ENCODE results near the gene VWF.

The VWF gene

DNA sequence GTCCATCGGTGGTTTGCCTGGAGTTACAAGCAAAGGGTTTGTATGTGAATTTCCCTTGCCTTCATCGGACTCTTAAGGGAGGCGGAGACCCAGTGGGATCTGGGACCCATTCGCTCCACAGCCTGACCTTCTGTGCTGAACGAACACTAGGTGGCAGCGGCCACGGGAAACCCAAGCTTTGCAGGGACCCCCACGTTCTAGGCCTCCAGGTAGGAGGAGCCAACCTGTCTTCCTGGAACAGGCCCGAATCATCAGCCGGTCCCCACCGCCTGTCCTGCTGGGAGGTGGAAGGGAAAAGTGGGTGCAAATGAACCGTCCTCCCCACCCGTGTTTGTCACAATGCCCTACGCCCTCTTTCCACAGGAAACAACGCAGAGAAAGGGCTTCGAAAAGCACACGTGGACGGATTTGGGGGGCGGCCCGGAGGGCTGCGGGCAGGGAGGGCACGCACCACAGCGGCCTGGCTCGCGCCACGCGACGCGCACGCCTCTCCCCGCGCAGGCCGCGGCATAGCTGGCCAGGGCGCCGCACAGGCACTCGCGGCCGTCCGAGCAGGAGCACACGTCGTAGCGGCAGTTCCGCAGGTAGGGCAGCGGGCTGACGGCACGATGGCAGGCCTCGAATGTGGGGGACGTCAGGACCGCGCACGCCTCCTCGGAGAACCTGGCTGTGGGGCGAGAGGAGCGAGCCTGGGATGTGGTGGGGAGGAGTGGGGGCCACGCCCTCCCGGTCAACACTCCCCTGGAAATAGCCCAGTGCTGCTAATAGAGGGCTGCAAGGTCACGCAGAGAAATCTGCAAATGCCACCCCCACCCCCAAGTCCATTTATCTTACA lies 67.8 kb downstream of the VWF start:
- no peak for DNase-seq

DNA sequence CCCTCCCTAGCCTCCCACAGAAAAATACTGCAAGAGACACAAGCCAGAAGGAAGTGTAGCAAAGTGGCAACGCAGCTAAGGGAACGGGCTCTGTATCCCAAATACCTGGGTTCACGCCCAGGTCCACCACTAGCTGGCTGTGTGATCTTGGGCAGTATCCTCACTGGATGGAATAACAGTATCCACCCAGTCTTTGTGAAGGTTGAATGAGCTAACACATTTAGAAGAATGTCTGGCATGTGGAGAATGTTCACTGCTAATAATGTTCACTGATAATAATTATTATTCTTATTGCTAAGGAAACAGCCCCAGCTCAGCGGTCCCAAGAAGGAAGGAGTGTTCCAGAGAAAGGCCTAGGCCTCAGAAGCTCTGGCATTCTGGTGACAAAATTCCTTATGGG lies 70.9 kb downstream of the VWF start:
- no peak for DNase-seq

DNA sequence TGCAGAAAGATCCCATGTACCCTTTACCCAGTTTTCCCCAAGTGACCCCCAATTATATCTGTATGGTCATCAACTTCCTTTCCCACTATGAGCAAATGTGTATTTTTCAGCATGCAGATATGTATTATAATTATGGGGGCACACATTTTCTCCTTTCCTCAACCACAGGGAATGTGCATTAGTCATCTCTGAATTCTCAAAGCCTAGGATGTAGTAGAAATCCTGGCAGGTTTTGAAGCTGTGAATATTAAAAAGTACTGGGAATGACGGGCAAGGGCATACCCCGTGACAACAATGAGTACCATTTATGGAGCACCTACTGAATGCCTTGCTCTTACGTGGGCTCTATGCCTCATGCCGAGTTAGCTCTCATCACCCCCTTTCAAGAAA lies 71.5 kb downstream of the VWF start:
- no peak for DNase-seq

DNA sequence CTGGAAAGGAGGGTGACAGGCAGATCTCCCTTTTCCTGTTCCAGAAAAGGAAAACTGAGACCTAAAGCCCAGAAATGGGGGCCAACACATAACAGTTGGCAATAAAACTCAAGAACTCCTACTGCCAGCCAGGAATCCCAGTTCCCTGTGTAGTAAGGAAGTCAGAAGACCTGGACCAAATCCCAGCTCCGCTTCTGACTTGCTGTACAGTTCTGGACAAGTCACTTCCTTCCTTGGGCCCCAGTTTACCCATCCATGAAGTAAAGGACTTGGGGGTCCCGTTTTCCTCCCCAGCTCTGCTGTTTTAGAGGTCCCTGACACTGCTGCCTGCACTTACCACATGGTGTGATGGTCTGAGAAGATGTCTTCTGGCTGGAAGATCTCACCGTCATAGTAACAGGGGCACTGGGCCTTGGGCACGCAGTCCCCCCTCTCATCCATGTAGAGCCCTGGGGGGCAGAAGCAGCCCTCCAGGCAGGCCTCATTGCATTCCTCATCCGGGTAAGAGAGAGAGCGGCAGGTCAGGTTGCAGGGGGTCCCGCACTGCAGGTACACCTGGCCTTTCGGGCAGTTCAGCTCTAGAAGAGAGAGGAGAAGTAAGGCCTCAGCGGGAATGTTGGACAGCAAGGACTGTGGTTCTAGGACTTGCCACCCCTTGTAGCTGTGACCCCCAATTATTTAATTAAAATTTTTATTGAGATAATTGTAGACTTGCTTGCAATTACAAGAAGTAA lies 72.1 kb downstream of the VWF start:
- DNase-seq, result no peak

DNA sequence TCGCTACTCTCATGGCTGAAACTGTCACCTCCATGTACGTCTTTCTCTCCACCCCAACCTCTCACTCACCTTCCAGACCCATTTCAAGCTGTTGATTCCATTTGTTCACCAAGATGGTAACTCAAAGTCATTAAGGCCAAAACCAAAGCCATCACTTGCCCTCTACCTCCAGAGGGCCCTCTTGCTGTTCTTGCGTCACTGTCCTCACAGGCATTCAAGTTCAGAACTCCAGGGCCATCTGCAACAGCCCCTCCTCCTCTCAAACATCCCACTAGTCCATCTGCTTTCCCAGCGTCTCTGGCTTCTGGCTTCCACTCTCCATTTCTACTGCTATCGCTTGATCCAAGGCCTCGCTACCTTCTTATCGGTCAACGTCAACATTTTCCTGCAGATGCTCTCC lies 74.5 kb downstream of the VWF start:
- no peak for DNase-seq

DNA sequence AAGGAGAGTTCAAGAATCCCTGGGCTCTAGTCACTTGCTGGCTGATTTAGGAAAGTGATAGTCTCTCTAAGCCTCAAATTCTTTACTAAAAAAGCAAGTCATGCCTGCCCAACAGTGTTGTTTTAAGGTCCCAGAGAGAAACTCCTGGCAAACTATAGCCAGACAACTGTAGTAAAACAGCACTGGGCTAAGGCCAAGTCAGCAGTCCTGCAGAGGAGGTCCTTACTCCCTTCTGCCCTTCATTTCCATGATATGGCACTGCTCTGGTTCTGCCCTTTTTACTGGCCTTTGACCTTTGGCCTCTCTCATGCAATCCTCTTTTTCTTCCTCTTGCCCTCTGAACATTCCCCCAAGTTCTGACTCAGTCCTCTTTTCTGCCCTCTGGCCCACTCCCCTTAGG lies 74.9 kb downstream of the VWF start:
- DNase-seq, result no peak

DNA sequence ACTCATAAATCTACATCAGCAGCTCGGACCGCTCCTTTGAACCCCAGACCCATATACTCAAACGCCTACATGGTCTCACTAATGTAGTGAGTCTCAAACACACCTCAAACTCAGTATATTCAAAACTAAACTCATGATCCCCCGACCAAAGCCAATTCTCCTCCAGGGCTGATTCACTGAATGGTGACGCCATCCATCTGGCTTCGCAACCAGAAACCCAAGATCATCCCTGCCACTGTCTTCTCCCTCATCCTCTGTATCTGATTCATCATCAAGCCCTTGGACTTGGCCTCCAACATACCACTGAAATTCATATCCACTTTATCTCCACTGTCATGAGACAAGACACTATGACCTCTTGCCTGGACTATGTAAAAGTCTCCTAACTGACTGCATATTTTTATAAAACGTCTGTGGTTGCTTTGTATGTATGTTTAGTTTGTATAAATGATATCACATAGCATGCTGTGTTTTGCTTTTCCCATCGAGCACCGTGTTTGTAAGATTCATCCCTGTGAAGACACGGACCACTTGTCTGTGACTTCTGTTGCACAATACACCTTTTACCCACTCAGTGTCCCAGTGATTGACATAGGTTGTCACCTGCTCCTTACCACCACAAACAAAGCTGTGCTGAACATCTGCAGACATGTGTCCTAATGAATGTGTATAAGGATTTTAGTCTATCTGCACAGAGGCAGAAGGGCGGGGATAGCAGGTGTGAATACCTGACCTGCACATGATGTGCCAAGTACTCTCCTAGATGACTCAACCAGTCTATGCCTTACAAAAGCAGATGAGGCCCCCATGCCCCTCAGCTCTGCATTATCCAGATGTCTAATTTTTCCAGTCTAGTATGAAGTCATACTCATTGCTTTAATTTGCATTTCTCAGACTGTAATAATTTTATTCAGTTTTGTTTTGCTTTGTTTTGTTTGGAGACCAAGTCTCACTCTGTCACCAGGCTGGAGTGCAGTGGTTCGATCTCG lies 76.9 kb downstream of the VWF start:
- no peak for DNase-seq

DNA sequence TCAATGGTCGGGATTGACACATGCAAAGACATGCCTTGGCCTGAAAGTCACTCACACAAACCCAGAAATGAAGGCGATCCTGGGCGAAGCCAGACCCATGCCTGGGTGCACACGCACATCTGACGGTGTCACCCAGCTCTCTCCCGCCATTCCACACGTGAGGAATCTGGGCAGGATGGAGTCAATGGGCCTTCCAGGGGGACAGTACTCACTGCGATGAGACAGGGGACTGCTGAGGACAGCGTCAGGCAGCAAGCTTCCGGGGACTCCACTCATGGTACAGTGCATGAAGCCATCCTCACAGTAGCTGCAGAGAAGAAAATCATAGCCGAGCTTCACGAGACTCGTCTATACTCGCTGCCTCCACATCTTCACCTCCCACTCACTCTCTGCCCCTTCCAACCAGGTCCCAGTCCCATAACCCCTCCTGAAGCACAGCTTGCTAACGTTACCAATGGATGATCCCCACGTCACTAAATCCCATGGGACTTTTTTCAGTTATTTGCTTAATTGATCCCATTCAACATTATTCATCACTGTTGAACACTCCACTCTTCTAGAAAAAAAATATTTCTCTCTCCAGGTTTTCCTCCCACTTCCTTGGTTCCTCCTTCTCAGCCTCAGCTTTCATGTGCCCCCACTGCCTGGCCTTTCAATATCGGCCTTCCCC lies 77.8 kb downstream of the VWF start:
- no peak for DNase-seq

DNA sequence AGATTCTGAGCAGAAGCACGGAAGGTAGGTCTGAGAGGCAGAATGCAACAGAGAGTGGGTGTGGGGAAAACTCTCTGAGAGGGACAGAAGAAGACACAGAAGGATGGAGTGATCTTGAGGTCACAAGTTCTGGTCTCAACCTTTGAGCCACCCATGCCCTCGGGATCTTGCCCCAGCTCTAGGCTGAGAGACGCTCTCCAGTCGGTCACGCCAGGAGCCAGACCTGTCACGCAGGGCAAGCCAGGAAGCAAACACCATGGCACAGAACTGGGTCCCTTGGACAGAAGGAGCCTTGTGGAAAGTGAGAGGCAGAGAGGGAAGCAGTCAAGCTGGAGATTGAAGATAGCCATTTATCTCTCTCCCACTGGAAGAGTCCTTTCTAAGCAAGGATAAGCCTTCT lies 79.0 kb downstream of the VWF start:
- DNase-seq, result no peak

DNA sequence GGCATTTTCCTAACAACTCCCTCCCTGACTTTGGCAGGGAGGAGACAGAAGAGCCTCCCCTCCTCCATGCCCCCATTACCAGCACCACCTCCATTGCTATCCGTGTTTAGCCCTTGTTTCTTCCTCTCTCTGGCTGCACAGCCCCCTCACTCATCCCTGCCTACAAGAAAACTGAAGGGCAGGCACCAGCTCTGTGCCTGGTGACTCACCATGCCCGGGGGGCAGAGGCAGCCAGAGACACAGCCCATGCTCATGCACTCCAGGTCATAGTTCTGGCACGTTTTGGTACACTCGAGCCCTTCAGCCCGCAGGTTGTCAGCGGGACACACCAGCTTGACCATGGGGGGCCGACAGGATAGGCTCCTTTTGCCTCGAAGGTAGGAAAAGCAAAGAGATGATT lies 80.4 kb downstream of the VWF start:
- no peak for DNase-seq

DNA sequence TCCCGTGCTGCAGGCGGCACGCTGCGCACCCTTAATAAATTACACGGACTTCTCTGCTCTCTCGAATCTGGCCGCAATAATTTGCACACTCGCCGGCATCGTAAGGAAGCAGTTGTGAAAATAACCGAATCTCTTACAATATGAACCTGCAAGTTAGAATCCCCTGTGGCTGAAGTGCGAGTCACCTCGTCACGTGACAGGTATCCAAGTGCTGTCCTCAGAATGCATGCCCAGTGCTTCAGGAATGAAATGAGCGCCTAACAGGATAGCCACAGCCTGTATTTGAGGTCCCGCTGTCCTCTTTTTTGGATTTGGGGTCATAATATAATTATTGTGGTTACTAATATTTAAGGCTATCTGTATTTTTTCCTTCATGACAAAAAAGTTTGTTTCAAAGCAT lies 82.0 kb downstream of the VWF start:
- no peak for DNase-seq

DNA sequence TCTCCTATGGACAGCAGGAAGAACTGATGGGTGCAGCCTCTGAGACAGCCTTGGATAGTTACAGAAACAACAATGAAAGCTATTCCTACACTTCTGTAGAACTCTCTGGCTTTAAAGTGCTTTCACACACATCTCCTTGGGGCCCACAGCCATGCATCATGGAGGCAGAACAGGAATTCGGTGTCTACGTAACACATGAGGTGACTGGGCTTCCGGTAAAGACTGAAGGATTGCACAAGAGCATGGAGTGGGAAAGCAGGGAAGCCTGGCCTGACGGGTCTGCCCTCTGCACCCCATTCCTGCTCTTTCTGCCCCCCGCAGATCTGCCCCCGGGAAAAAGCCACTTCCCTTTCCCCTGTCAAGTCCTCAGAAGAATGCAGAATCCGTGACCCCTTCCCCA lies 82.6 kb downstream of the VWF start:
- DNase-seq, result no peak

DNA sequence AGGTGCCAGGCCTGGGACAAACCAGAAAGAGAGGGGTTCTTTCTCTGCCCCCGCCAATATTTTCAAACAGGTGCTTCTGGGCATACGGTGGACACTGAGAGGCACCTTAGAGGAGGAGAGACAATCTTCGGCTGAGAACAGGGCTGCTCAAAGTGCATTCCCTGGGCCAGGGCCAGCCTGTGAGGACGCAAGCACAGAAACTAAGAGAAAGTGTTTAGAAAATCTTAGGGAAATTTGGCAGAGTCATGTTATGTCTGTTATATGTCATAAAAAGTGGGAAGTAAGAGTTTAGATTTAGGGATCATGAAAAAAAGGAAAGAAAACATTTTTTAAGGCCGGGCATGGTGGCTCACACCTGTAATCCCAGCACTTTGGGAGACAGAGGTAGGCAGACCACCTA lies 83.7 kb downstream of the VWF start:
- no peak for DNase-seq

DNA sequence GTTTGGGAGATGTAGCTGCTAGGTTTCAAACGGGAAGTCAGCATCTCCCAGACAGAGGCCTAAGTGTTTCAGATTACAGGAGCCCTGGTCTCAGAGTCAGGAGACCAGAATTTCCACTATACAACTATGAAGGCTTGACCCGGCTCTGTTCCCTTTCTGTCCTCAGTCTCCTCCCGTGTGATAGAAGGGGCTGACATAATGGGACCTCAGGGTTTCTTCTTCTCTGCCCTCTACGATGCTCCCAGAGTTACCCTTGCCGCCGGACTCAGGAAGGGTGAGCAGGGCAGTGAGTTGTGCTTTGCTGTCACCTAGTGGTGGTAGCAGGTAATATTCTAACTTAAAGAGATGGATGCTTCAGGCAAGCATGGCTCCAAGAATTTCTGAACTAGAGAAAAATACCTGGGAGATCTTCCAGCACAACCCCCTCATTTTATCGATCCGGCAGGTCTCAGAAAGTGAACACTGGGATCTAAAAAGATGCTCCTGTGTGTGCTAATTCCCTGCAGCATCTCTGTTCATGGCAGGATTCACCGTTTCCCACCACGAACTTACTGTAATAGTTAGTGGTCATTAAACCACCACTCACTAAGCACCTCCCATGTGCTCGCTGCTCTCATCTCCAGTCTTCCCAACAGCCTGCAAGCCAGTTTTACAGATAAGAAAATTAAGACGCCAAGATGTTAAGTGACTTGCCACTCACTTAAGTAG lies 84.4 kb downstream of the VWF start:
- peak; percentile 39 for DNase-seq

DNA sequence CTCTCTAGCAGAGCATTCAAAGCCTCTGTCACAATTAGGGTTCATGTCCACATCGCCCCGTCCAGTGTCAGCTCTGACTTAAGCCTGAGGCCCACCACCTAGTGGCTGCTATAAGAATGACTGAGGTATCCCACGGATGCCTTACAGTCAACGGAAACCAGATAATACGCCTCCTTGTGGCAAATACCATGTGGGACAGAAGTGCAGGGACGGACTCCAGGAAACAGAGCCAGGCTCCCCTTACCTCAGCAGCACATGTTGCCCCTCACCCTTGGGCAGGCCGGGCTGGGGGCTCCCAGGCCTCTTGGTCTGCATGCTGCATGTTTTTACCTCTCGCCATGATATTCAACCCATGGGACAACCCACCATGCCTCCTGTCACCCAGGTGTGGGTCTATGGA lies 86.3 kb downstream of the VWF start:
- DNase-seq, result peak; percentile 42

DNA sequence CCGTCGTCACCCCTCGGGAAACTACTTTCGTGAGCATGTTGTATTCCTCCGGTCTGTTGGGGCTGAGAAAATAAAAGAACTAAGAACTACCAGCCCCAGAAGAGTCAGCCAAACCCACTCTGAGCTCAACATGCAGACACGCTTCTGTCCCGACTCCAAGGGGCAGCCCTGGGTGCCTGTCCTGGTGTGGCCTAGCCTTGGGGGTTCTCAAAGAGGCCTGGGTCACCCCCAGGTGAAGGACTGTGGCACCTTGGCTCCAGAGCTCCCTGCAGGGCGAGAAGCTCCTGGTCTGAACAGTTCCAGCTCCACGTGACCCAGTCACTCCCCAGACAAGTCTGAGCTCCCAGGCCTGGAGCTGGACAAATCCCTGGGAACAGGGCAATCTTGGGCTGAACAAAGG lies 87.0 kb downstream of the VWF start:
- no peak for DNase-seq

DNA sequence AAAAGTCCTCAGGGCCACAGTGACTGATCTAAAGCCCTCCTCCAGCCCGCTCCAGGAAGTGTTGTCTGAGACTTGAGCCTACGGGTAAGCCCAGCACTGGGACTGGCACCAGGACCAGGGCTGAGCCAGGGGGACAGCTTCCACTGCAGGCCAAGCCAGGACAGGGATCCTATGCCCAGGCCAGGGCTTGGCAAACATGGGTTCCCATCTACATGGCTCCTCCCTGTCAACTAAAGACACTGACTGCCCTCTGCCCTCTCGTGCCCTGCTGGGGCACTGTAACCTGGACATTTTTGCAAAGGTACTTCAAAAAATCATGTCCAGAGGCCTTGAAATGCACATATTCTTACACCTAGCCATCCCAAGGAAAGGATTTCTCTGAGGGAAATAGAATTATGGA lies 88.0 kb downstream of the VWF start:
- no peak for DNase-seq

DNA sequence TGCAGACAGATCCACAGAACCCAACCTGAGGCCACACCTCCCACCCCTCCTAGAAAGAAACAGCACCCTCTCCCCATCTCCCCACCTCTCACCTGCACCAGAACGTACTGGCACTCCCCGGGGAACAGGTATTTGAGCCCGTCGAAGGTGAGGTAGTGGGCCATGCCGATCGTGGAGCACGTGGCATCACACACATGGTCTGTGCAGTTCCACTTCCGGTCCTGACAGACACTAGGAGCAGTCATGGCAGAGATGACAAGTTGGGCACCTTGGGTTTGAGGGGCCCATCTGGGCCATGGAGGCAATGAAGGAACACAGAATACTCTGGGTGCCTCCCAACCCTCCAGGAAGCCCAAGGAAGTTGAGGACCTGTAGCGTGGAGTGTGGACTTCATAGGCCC lies 89.9 kb downstream of the VWF start:
- DNase-seq, result no peak

DNA sequence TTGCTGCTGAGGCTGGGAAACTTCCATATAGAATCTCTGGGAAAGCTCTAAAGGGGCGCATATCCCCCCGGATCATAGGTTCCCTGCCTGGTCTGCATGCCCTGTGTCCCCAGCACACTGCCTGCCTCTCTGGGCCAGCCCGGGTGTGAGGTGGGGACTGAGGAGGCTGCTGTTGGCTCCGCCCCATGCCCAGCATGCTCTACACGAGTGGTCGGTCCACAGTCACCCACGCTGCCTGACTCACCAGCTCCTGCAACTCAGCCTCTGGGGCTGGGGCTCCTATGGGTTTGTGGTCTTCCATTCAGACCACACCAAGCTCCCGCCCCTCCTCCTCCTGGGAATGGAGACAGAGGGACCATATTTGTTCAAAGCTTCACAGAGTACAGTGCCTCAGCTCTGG lies 90.9 kb downstream of the VWF start:
- DNase-seq, result no peak

DNA sequence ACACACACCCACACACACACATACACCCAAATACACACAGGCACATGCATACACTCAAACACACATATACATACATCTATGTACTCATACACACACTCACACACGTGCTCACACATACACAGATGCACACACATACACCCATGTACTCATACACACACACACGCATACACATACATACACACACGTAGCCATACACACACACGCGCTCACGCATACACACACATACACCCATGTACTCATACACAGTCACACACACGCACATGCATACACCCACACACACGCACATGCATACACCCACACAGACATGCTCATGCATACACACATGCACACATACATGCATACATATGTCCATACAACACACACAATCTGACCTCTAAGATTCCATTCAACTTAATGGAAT lies 91.7 kb downstream of the VWF start:
- no peak for DNase-seq

DNA sequence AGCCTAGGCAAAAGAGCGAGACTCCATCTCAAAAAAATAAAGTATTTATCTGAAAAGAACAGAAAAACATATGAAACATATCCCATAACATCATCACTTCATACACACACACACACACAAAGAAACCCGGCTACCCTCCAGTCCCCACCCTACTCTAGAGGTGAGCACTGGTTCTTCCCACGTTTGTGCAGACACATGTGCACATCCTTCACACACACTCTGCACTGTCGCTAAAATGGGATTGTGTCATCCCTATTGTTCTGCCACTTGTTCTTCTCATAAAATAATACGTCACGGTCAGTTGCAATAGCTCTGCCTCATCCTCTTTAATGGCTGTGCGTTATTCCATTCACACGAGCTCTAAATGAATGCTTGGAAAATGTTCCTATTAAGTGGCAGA lies 93.5 kb downstream of the VWF start:
- DNase-seq, result no peak

DNA sequence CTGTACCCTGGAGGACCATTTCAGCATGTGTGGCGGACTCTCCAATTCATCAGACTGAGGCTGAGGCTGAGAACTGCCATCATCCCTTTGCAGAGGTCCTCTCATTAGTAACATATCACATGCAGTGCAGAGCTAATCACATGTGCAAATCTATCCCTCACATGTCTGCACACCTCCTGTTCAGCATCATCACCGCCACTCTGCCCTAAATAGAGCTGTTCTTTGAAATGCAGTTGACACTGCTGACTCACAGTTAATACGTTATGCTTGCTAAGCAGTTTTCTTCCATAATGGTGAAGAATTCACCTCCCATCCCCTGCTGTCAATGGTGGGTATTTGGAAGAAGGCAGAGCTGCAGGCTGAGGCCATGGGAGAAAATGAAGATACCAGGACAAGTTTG lies 94.4 kb downstream of the VWF start:
- DNase-seq, result no peak
